ENCODE measurements around the gene KDM8. TPM values are rescaled to one million over a fixed set of nuclear protein-coding genes. Genes with fewer than 3 reads are reported as not detected.

KDM8 gene
- total RNA-seq, 1 experiment from 2014 or later, result 5.0 TPM

DNA sequence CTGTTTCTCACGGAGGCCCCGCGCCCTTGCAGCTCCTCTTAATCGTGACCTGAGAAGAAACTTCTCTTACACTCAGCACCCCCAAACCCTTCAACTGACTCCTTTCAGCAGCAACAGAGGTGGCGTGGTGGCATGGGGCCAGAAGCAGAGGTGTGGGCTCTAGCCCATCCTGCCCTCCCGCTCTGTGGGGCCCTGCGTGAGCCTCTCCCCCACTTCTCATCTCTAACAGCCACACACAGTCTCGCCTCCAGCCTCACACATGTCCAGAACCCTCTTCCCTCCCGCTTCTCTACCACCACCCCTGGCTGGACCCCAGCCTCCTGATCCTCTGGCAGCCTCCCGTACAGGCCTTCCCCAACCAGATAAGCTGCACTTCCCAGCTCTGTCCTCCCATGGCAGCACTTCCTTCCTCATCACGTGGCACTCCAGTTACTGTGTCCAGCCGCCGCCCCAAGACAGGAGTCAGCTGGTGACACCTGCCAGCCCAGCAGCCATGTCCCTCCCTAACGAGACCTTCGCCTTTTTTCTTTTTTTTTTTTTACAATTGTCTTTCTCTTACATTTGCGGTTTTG, 34.8 kb downstream of the KDM8 start:
- H3K9me3 ChIP-seq (ENCODE audit: low read length), result no peaks in the 10 kb centered on the region
- intact Hi-C loops (cut with micrococcal nuclease), result loop anchor here (5.0 kb wide), 1 partner anchor 74 kb away; the partner anchor contains the start of gene IL4R
- no peak for TF ChIP-seq EZH2 (IDR thresholded peaks at IDR 0.05; ENCODE audit: low read length, unreplicated experiment)
- TF ChIP-seq, protein P1, sequence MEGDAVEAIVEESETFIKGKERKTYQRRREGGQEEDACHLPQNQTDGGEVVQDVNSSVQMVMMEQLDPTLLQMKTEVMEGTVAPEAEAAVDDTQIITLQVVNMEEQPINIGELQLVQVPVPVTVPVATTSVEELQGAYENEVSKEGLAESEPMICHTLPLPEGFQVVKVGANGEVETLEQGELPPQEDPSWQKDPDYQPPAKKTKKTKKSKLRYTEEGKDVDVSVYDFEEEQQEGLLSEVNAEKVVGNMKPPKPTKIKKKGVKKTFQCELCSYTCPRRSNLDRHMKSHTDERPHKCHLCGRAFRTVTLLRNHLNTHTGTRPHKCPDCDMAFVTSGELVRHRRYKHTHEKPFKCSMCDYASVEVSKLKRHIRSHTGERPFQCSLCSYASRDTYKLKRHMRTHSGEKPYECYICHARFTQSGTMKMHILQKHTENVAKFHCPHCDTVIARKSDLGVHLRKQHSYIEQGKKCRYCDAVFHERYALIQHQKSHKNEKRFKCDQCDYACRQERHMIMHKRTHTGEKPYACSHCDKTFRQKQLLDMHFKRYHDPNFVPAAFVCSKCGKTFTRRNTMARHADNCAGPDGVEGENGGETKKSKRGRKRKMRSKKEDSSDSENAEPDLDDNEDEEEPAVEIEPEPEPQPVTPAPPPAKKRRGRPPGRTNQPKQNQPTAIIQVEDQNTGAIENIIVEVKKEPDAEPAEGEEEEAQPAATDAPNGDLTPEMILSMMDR (conservative IDR thresholded peaks at IDR 0.05; ENCODE audit: low read depth, low read length), result no peak
- TF ChIP-seq EZH2phosphoT487 (IDR thresholded peaks at IDR 0.05; ENCODE audit: borderline replicate concordance, low read length), result no peak
- no peak overlapping the region for H3K27ac ChIP-seq (ENCODE audit: low read length)
- ChIA-PET CTCF (no interaction called here), POLR2A (ENCODE audit: unreplicated experiment) (no interaction called here)
- peaks cover 5% of the 10 kb centered on the region; the same call in 1 of the 2 replicates for H3K79me2 ChIP-seq (ENCODE audit: low read length)
- no TSS peak for BruUV-seq (replicated peaks)
- no peaks in the 10 kb centered on the region for H3K9me2 ChIP-seq (replicated peaks; ENCODE audit: low read length)
- no peak overlapping the region for H3K4me2 ChIP-seq (ENCODE audit: low read length)
- H3K36me3 ChIP-seq (ENCODE audit: low read depth, low read length), result no peaks in the 10 kb centered on the region
- peaks cover 26% of the 10 kb centered on the region for H3K4me1 ChIP-seq (ENCODE audit: insufficient read depth, low read length)
- no peak overlapping the region for H3K4me3 ChIP-seq (ENCODE audit: low read length)
- H3K27me3 ChIP-seq (ENCODE audit: low read length), result no peaks in the 10 kb centered on the region
- DNase-seq (no peak), ATAC-seq (no peak)
- no peaks in the 10 kb centered on the region for H3F3A ChIP-seq (ENCODE audit: low read length, unreplicated experiment)
- H4K20me1 ChIP-seq (ENCODE audit: low read length), result no peaks in the 10 kb centered on the region
- no peak overlapping the region for H2AFZ ChIP-seq (ENCODE audit: low read length)
- no peak overlapping the region for H3K9ac ChIP-seq (ENCODE audit: low read length)

DNA sequence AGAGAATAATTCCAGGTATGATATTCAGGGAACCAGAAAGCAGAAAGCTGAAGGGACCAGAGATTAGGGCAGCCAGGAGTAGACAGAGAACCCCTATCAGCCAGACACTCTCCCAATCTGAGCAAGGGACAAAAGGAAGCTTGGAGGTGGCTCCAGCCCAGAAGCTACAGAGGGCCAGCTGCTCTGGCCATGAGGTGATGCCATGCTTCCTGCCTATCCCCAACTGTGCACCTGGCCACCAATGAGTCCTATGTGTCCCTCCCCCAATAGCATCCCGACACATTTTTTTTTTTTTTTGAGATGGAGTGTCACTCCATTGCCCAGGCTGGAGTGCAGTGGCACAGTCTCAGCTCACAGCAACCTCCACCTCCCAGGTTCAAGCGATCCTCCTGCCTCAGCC, 35.3 kb downstream of the KDM8 start:
- no peaks in the 10 kb centered on the region for H3F3A ChIP-seq (ENCODE audit: low read length, unreplicated experiment)
- BruUV-seq (replicated peaks), result no TSS peak
- intact Hi-C loops (cut with micrococcal nuclease), result loop anchor here (5.0 kb wide), 1 partner anchor 74 kb away; the partner anchor contains the start of gene IL4R
- H3K27me3 ChIP-seq (ENCODE audit: low read length), result no peaks in the 10 kb centered on the region
- no peaks in the 10 kb centered on the region for H3K9me2 ChIP-seq (replicated peaks; ENCODE audit: low read length)
- TF ChIP-seq, protein P1 (conservative IDR thresholded peaks at IDR 0.05; ENCODE audit: low read depth, low read length), result no peak
- TF ChIP-seq EZH2 (IDR thresholded peaks at IDR 0.05; ENCODE audit: low read length, unreplicated experiment) (no peak), EZH2phosphoT487 (IDR thresholded peaks at IDR 0.05; ENCODE audit: borderline replicate concordance, low read length) (no peak)
- no peak overlapping the region for H3K4me3 ChIP-seq (ENCODE audit: low read length)
- H3K4me1 ChIP-seq (ENCODE audit: insufficient read depth, low read length), result peaks cover 31% of the 10 kb centered on the region
- no peak overlapping the region for H3K4me2 ChIP-seq (ENCODE audit: low read length)
- DNase-seq, result no peak
- H3K9me3 ChIP-seq (ENCODE audit: low read length), result no peaks in the 10 kb centered on the region
- H2AFZ ChIP-seq (ENCODE audit: low read length), result no peak overlapping the region
- POLR2A ChIA-PET (ENCODE audit: unreplicated experiment), result no interaction called here
- CTCF ChIA-PET, result no interaction called here
- H3K9ac ChIP-seq (ENCODE audit: low read length), result no peak overlapping the region
- H3K79me2 ChIP-seq (ENCODE audit: low read length), result peaks cover 5% of the 10 kb centered on the region; the same call in 1 of the 2 replicates
- H3K36me3 ChIP-seq (ENCODE audit: low read depth, low read length), result no peaks in the 10 kb centered on the region
- no peaks in the 10 kb centered on the region for H4K20me1 ChIP-seq (ENCODE audit: low read length)
- no peak overlapping the region for H3K27ac ChIP-seq (ENCODE audit: low read length)
- ATAC-seq, result no peak

DNA sequence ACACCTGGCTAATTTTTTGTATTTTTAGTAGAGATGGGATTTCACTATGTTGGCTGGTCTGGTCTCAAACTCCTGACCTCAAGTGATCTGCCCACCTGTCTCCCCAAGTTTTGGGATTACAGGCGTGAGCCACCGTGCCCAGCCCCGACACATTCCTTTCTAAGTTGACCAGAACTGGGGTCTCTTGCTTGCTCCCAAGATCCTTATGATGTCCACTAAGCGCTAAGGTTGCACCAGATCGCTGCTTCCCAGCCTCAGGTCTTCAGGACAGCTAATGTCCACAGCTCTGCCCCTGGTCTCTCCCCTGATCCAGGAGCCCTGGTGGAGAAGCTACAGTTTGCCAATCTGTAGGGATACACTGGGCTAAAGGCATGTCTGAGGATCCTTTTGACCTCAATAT, 35.7 kb downstream of the KDM8 start:
- ChIA-PET POLR2A (ENCODE audit: unreplicated experiment) (no interaction called here), CTCF (no interaction called here)
- H3K79me2 ChIP-seq (ENCODE audit: low read length), result peaks cover 9% of the 10 kb centered on the region
- no peaks in the 10 kb centered on the region for H3F3A ChIP-seq (ENCODE audit: low read length, unreplicated experiment)
- no peaks in the 10 kb centered on the region for H3K36me3 ChIP-seq (ENCODE audit: low read depth, low read length)
- no peak overlapping the region for H3K9ac ChIP-seq (ENCODE audit: low read length)
- no peak for TF ChIP-seq EZH2 (IDR thresholded peaks at IDR 0.05; ENCODE audit: low read length, unreplicated experiment)
- no peak for TF ChIP-seq EZH2phosphoT487 (IDR thresholded peaks at IDR 0.05; ENCODE audit: borderline replicate concordance, low read length)
- TF ChIP-seq, protein P1 (conservative IDR thresholded peaks at IDR 0.05; ENCODE audit: low read depth, low read length), result no peak
- DNase-seq (no peak), ATAC-seq (no peak)
- H4K20me1 ChIP-seq (ENCODE audit: low read length), result no peaks in the 10 kb centered on the region
- intact Hi-C loops (cut with micrococcal nuclease), result loop anchor here (5.0 kb wide), 1 partner anchor 73 kb away; the partner anchor contains the start of gene IL4R
- peaks cover 35% of the 10 kb centered on the region for H3K4me1 ChIP-seq (ENCODE audit: insufficient read depth, low read length)
- no peak overlapping the region for H3K4me3 ChIP-seq (ENCODE audit: low read length)
- no TSS peak for BruUV-seq (replicated peaks)
- H3K9me2 ChIP-seq (replicated peaks; ENCODE audit: low read length), result no peaks in the 10 kb centered on the region
- H3K4me2 ChIP-seq (ENCODE audit: low read length), result no peak overlapping the region
- H3K9me3 ChIP-seq (ENCODE audit: low read length), result no peaks in the 10 kb centered on the region
- H3K27me3 ChIP-seq (ENCODE audit: low read length), result no peaks in the 10 kb centered on the region
- H3K27ac ChIP-seq (ENCODE audit: low read length), result no peak overlapping the region
- no peak overlapping the region for H2AFZ ChIP-seq (ENCODE audit: low read length)
